GM12878 (cell line): ENCODE data around the gene ARHGEF16. TPM values are rescaled to one million over a fixed set of nuclear protein-coding genes. Genes with fewer than 3 reads are reported as not detected.

Experiments used
- ATAC-seq: fragments of 200-7000 bp; cut with Tn5 transposase; 3 replicates; pipeline ENCODE4 v1.9.1; 2020; ENCODE audit warnings: mild to moderate bottlenecking, moderate library complexity
- BruUV-seq: library from RNA; stranded (reverse); fragments of 400-500 nt; replicated peaks from 2 replicates; lab custom pipeline; 2021; lab: Mats Ljungman, UMichigan
- CTCF ChIA-PET: fragments of 300-600 bp; sonication (Branson Sonifier 250); formaldehyde crosslinking; extraction: SDS; loops from one replicate; lab custom pipeline; 2021; ENCODE audit warnings: inconsistent platforms; lab: Yijun Ruan, JAX
- POLR2A ChIA-PET: fragments of 350-600 bp; formaldehyde crosslinking; extraction: SDS; loops from one replicate; lab custom pipeline; 2021; ENCODE audit warnings: inconsistent platforms; lab: Charles Lee
- RAD21 ChIA-PET: fragments of 300-600 bp; sonication (Branson Sonifier 250); formaldehyde crosslinking; loops from one replicate; lab custom pipeline; 2023; ENCODE audit warnings: antibody characterized with exemption; ENCODE audit not compliant: unreplicated experiment; lab: Charles Lee
- SMC1A ChIA-PET: fragments of 300-600 bp; sonication (Branson Sonifier 250); formaldehyde crosslinking; loops from one replicate; lab custom pipeline; 2023; ENCODE audit not compliant: unreplicated experiment, uncharacterized antibody; lab: Charles Lee
- DNase-seq: peaks from one replicate; pipeline ENCODE4 v3.0.0-alpha.2; 2011; ENCODE audit warnings: low read depth, low spot score
- FAIRE-seq: peaks from 3 replicates; lab custom pipeline; 2011; peaks lifted over from hg19 to GRCh38; lab: Jason Lieb, UNC
- H2AFZ ChIP-seq: 2 replicates; pipeline ENCODE4 v1.6.0; 2011; ENCODE audit warnings: low read depth, low read length, control low read depth; ENCODE audit not compliant: control insufficient read depth
- H3K27ac ChIP-seq: 2 replicates; pipeline ENCODE4 v1.5.1; 2011; ENCODE audit warnings: control low read depth; ENCODE audit not compliant: control insufficient read depth, insufficient read depth
- H3K27me3 ChIP-seq, 2 experiments: replicated peaks in 1 of 2; 2 replicates each; pipeline versions ENCODE4 v1.6.0 to v1.6.1; 2011; ENCODE audit warnings: low read length in 1 of 2; ENCODE audit not compliant: control insufficient read depth in 2 of 2, insufficient read depth in 2 of 2
- H3K36me3 ChIP-seq, 2 experiments: 2 replicates each; pipeline ENCODE4 v1.5.1; 2011; ENCODE audit warnings: low read length in 1 of 2; ENCODE audit not compliant: control insufficient read depth in 2 of 2, insufficient read depth in 2 of 2
- H3K4me1 ChIP-seq: 2 replicates; pipeline ENCODE4 v1.6.1; 2011; ENCODE audit warnings: mild to moderate bottlenecking, low read length, moderate library complexity, mixed read lengths; ENCODE audit not compliant: control insufficient read depth, insufficient read depth
- H3K4me2 ChIP-seq: 2 replicates; pipeline ENCODE4 v1.6.0; 2011; ENCODE audit warnings: control low read depth; ENCODE audit not compliant: control insufficient read depth, insufficient read depth
- H3K4me3 ChIP-seq: fragments of 200-600 bp; sonication (generic); 2 replicates; pipeline ENCODE4 v1.5.1; 2016
- H3K79me2 ChIP-seq: 2 replicates; pipeline ENCODE4 v1.6.0; 2011; ENCODE audit warnings: low read length; ENCODE audit not compliant: control insufficient read depth, insufficient read depth
- H3K9ac ChIP-seq: 2 replicates; pipeline ENCODE4 v1.8.0; 2011; ENCODE audit warnings: low read length, control low read depth, mixed read lengths; ENCODE audit not compliant: control insufficient read depth, insufficient read depth
- H3K9me3 ChIP-seq: replicated peaks from 3 replicates; pipeline ENCODE4 v1.5.1; 2011; ENCODE audit warnings: mild to moderate bottlenecking, low read length; ENCODE audit not compliant: control insufficient read depth, insufficient read depth
- H4K20me1 ChIP-seq: 2 replicates; pipeline ENCODE4 v1.6.0; 2011; ENCODE audit not compliant: control insufficient read depth, insufficient read depth
- CREB1 ChIP-seq: IDR thresholded peaks from 2 replicates; pipeline ENCODE4 v1.6.1; 2012; ENCODE audit warnings: low read depth, mild to moderate bottlenecking, inconsistent platforms
- ETV6 ChIP-seq, 2 experiments: fragments of 450-650 bp in 1 of 2; IDR thresholded peaks in 1 of 2; conservative IDR thresholded peaks in 1 of 2; 2 replicates each; pipeline ENCODE4 v1.6.1; 2014; ENCODE audit warnings: antibody characterized with exemption in 1 of 2, borderline replicate concordance in 1 of 2, low read depth in 1 of 2, mild to moderate bottlenecking in 1 of 2, moderate library complexity in 1 of 2
- NRF1 ChIP-seq: conservative IDR thresholded peaks from 2 replicates; pipeline ENCODE4 v1.6.1; 2011; ENCODE audit warnings: mild to moderate bottlenecking, low read depth, low read length, improper control_type of control experiment
- PAX8 ChIP-seq: fragments of 450-650 bp; IDR thresholded peaks from 2 replicates; pipeline ENCODE4 v1.6.1; 2017; ENCODE audit warnings: mild to moderate bottlenecking, moderate library complexity
- PML ChIP-seq: IDR thresholded peaks from 2 replicates; pipeline ENCODE4 v1.6.1; 2012; ENCODE audit warnings: low read length, inconsistent platforms
- POU2F2 ChIP-seq: IDR thresholded peaks from 3 replicates; pipeline ENCODE4 v1.6.1; 2011; ENCODE audit warnings: low read depth, mild to moderate bottlenecking, low read length, borderline replicate concordance
- STAT1 ChIP-seq: fragments of 450-650 bp; conservative IDR thresholded peaks from 2 replicates; pipeline ENCODE4 v1.6.1; 2014; ENCODE audit warnings: antibody characterized with exemption, mild to moderate bottlenecking
- YY1 ChIP-seq: IDR thresholded peaks from 2 replicates; pipeline ENCODE4 v1.6.1; 2011; ENCODE audit warnings: low read depth, mild to moderate bottlenecking, low read length
- ZSCAN29 ChIP-seq: fragments of 450-650 bp; IDR thresholded peaks from 2 replicates; pipeline ENCODE4 v1.6.1; 2017; ENCODE audit warnings: mild to moderate bottlenecking, moderate library complexity
- WGBS: methylation state at CpG from one replicate; pipeline ENCODE4 v1.1.6; 2016; ENCODE audit warnings: low lambda C conversion rate; ENCODE audit not compliant: insufficient replicate concordance, insufficient coverage; ENCODE audit errors: missing lambda C conversion rate; 5-methylcytosine and 5-hydroxymethylcytosine counted together
- in situ Hi-C: fragments of 300-500 bp; cut with MboI; formaldehyde crosslinking; loops from 9 replicates; pipeline ENCODE4 v1.14.3; 2018; ENCODE audit warnings: mixed read lengths
- intact Hi-C: fragments of 100-400 bp; cut with micrococcal nuclease; formaldehyde crosslinking; loops from one replicate; pipeline ENCODE4 v1.14.2; 2022; ENCODE audit not compliant: unreplicated experiment
- polyA plus RNA-seq, 11 experiments: library from polyadenylated mRNA; depleted of rRNA in 4 of 11; unstranded in 6 of 11; stranded (reverse) in 5 of 11; fragments of >200 nt; fragmentation: Nextera tagmentation in 4 of 11; fragmentation: Illumina TruSeq in 1 of 11; extraction: Ambion mirVana in 4 of 11; extraction: Trizol in 1 of 11; gene quantifications; 1 replicate in 1 of 11; 2 replicates in 10 of 11; pipeline versions ENCODE4 v1.2.1 to v1.2.3, GENCODE V29; 2011 to 2016; ENCODE audit warnings: inconsistent platforms in 2 of 11, missing spikeins in 2 of 11, low read depth in 1 of 11
- total RNA-seq, 4 experiments: library from RNA; depleted of rRNA in 3 of 4; stranded (reverse); fragments of >200 nt in 3 of 4; fragmentation: Illumina TruSeq in 1 of 4; extraction: Trizol in 1 of 4; gene quantifications; 2 replicates each; pipeline versions ENCODE4 v1.2.1 to v1.2.3, GENCODE V29; 2013 to 2021
- TF ChIP-seq, protein P1 (sequence below): fragments of 450-650 bp; conservative IDR thresholded peaks from 2 replicates; pipeline ENCODE4 v1.6.1; 2017; ENCODE audit warnings: mild to moderate bottlenecking, moderate library complexity

Gene ARHGEF16
- total and polyA plus RNA-seq, 10 of the 15 experiments (the other 5 are each of a cell fraction or from before 2014, with no cell fraction given): not detected

DNA sequence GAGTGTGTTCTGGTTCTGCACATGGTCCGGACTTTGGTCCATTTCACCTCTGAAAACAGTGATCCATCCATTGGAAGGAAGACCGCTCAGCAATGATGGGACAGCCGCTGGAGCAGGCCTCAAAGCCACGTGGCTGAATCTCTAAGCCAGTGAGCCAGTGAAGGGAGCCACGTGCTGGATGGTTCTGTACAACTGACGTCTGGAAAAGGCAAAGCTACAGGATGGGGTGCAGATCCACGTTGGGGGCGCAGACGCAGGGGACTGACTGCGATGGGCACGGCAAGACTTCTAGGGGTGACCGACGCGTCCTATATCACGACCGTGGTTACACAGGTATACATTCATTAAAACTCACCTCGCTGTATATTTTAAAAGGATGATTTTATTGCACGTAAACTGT lies 10.2 kb upstream of the ARHGEF16 start (continued):
- TF ChIP-seq, protein P1, sequence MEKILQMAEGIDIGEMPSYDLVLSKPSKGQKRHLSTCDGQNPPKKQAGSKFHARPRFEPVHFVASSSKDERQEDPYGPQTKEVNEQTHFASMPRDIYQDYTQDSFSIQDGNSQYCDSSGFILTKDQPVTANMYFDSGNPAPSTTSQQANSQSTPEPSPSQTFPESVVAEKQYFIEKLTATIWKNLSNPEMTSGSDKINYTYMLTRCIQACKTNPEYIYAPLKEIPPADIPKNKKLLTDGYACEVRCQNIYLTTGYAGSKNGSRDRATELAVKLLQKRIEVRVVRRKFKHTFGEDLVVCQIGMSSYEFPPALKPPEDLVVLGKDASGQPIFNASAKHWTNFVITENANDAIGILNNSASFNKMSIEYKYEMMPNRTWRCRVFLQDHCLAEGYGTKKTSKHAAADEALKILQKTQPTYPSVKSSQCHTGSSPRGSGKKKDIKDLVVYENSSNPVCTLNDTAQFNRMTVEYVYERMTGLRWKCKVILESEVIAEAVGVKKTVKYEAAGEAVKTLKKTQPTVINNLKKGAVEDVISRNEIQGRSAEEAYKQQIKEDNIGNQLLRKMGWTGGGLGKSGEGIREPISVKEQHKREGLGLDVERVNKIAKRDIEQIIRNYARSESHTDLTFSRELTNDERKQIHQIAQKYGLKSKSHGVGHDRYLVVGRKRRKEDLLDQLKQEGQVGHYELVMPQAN: no peak
- TF ChIP-seq NRF1 (no peak), ZSCAN29 (no peak)

DNA sequence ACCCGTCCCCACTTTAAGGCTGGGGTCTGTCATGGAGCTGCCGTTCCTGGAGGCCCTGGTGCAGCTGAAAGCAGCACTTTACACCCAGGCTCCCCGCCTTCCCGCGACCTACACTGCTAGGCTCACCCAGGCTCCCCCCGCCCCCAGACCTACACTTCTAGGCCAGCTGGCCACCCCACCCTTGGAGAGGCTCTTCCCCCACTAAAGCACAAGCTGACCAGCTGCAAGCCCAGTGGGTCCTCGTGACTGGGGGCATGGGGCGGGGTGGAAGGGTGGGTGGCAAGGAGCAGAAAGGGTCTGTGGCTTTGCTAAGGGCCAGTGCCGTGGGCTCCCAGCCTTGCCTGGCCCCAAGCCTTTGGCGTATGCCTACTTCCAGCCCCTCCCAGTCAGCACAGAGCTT lies 9.7 kb upstream of the ARHGEF16 start:
- ChIA-PET RAD21 (no interaction called here), CTCF (no interaction called here), POLR2A (no interaction called here), SMC1A (no interaction called here)
- TF ChIP-seq PML (no peak), STAT1 (no peak), PAX8 (no peak), POU2F2 (no peak), ETV6 (conservative IDR thresholded peaks at IDR 0.05 in 1 of 2, IDR thresholded peaks at IDR 0.05 in 1 of 2; ENCODE audit: borderline replicate concordance in 1 of 2, low read depth in 1 of 2) (no peak), CREB1 (no peak), YY1 (no peak)
- no peak for ATAC-seq
- Histone ChIP-seq H3K36me3 (no peaks in the 10 kb centered on the region), H2AFZ (no peak overlapping the region), H3K27ac (no peak overlapping the region), H3K79me2 (no peaks in the 10 kb centered on the region), H3K4me1 (no peaks in the 10 kb centered on the region), H3K4me3 (no peak overlapping the region), H3K27me3 (peaks cover 0 to 4% of the 10 kb centered on the region in 2 experiments; a peak in 2 of 4 replicates), H4K20me1 (no peaks in the 10 kb centered on the region), H3K4me2 (no peak overlapping the region), H3K9ac (no peak overlapping the region), H3K9me3 (no peaks in the 10 kb centered on the region)
- BruUV-seq: no TSS peak
- 24% methylated on average over 8 of the region's 10 CpGs for WGBS
- no peak for FAIRE-seq
- intact Hi-C loops (no loop called here), in situ Hi-C loops (no loop called here)
- no peak for DNase-seq
